ENCODE measurements around the gene KTI12. TPM values are rescaled to one million over a fixed set of nuclear protein-coding genes. Genes with fewer than 3 reads are reported as not detected.

KTI12 gene
- polyA plus RNA-seq, 1 of the 3 experiments (the other 2 are of a cell fraction), result 13.7 TPM

DNA sequence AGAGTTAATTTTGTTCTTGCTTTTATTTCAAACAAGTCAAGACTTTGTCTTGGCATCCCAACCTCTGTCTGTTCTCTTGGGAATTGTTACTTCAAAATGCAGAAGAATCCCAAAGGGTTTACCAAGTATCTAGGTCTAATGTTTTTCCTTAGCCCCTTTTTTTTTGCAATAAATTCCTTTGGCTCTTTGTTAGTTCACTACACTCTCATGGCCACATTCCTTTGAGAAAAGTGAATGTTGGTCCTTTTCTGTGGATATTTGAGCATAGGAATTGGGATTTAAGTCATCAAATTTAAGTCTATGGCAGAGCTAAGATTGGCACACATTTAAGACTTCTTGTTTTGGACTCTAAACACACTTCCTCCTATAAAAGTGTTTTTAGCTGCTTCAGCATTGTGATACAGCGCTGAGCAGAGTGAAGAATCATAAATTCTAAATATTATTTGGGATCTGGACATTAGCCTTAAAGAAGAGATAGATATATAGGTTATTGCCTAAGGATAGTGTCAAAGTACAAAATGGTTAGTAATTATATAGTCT lies 24.3 kb upstream of the KTI12 start:
- Histone ChIP-seq H2AFZ (ENCODE audit: low read depth) (no peak overlapping the region), H3F3A (replicated peaks; ENCODE audit: insufficient read depth) (peaks cover 6% of the 10 kb centered on the region), H3K79me2 (ENCODE audit: insufficient read depth) (peaks cover 89% of the 10 kb centered on the region), H3K9me3 (no peaks in the 10 kb centered on the region), H4K20me1 (ENCODE audit: insufficient read depth) (peaks cover 9% of the 10 kb centered on the region; the same call in 1 of the 2 replicates), H3K27ac (ENCODE audit: low read depth in 2 of 2, low read length in 1 of 2) (peak overlapping the region in 1 of 2 experiments; percentile 67; a peak in 1 of 4 replicates), H3K27me3 (ENCODE audit: insufficient read depth) (no peaks in the 10 kb centered on the region), H3K4me2 (peak overlapping the region; percentile 73), H3K9me2 (no peaks in the 10 kb centered on the region), H3K9ac (no peak overlapping the region), H3K4me3 (ENCODE audit: low read depth in 2 of 2, low read length in 1 of 2) (peak overlapping the region; percentile 91 to 98; a peak in 3 of 4 replicates), H3K4me1 (ENCODE audit: control insufficient read depth in 1 of 2, insufficient read depth in 2 of 2, low read depth in 1 of 2, low read length in 1 of 2) (peaks cover 11 to 21% of the 10 kb centered on the region in 2 experiments), H3K36me3 (replicated peaks in 1 of 2; ENCODE audit: control insufficient read depth in 1 of 2, insufficient read depth in 2 of 2, low read length in 1 of 2) (peaks cover 24 to 36% of the 10 kb centered on the region in 2 experiments)
- TF ChIP-seq, protein P1, sequence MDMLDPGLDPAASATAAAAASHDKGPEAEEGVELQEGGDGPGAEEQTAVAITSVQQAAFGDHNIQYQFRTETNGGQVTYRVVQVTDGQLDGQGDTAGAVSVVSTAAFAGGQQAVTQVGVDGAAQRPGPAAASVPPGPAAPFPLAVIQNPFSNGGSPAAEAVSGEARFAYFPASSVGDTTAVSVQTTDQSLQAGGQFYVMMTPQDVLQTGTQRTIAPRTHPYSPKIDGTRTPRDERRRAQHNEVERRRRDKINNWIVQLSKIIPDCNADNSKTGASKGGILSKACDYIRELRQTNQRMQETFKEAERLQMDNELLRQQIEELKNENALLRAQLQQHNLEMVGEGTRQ (IDR thresholded peaks at IDR 0.05; ENCODE audit: borderline replicate concordance, low read depth, low read length), result no peak
- TF ChIP-seq FOXJ3 (CRISPR knock-in tag; IDR thresholded peaks at IDR 0.05) (no peak), FOSL2 (IDR thresholded peaks at IDR 0.05; ENCODE audit: borderline replicate concordance, low read depth) (no peak)
- WGBS (ENCODE audit: low lambda C conversion rate), result 100% methylated on average over 1 of the region's 1 CpG
- no peak for DNase-seq
- ChIA-PET CTCF (no interaction called here), POLR2A (no interaction called here)

DNA sequence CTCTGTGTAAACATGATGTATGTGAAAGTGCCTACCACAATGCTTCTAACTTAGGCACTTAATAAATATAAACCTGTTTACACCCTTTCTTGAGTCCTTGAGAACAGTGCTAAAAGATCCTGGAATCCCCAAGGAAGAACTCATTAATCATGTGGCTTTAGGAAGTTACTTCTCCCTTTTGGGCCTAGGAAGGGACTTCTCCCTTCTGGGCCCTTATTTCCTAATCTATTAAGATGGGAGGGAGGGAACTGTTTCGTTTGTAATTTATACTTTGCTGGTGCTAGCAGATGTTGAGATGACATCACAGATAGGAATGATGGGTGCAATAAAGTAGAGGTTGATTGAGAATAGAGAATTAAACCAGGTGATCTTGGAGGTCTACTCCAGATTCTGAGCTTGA lies 23.6 kb upstream of the KTI12 start:
- peak overlapping the region; percentile 73 for H3K4me2 ChIP-seq
- no peaks in the 10 kb centered on the region for H3K27me3 ChIP-seq (ENCODE audit: insufficient read depth)
- H3K9ac ChIP-seq, result peak overlapping the region; percentile 87
- no peak for TF ChIP-seq GABPA (IDR thresholded peaks at IDR 0.05; ENCODE audit: low read depth)
- 0 out of 2 replicates have a peak, but pooled peaks have one; percentile 9 for TF ChIP-seq POLR2AphosphoS5 (IDR thresholded peaks at IDR 0.05; ENCODE audit: low read depth, low read length)
- H3K9me3 ChIP-seq, result no peaks in the 10 kb centered on the region
- DNase-seq, result no peak
- POLR2A ChIA-PET, result interaction anchor here (1.2 kb wide), 1 partner anchor 24 kb away, joined by 5 read pairs; the partner anchor contains the start of gene KTI12
- H4K20me1 ChIP-seq (ENCODE audit: insufficient read depth), result peaks cover 9% of the 10 kb centered on the region; the same call in 1 of the 2 replicates
- peak overlapping the region; percentile 91 to 98 for H3K4me3 ChIP-seq (ENCODE audit: low read depth in 2 of 2, low read length in 1 of 2)
- H2AFZ ChIP-seq (ENCODE audit: low read depth), result 0 out of 2 replicates have a peak overlapping the region, but pooled peaks have one; percentile 60
- no peaks in the 10 kb centered on the region for H3K9me2 ChIP-seq
- peaks cover 89% of the 10 kb centered on the region for H3K79me2 ChIP-seq (ENCODE audit: insufficient read depth)
- CTCF ChIA-PET, result no interaction called here
- 13% methylated on average over 1 of the region's 1 CpG for WGBS (ENCODE audit: low lambda C conversion rate)
- H3K27ac ChIP-seq (ENCODE audit: low read depth in 2 of 2, low read length in 1 of 2), result peak overlapping the region; percentile 67 to 82; a peak in 2 of 4 replicates
- peaks cover 21 to 35% of the 10 kb centered on the region in 2 experiments for H3K36me3 ChIP-seq (replicated peaks in 1 of 2; ENCODE audit: control insufficient read depth in 1 of 2, insufficient read depth in 2 of 2, low read length in 1 of 2)
- H3F3A ChIP-seq (replicated peaks; ENCODE audit: insufficient read depth), result peaks cover 6% of the 10 kb centered on the region
- peaks cover 13 to 21% of the 10 kb centered on the region in 2 experiments for H3K4me1 ChIP-seq (ENCODE audit: control insufficient read depth in 1 of 2, insufficient read depth in 2 of 2, low read depth in 1 of 2, low read length in 1 of 2)

DNA sequence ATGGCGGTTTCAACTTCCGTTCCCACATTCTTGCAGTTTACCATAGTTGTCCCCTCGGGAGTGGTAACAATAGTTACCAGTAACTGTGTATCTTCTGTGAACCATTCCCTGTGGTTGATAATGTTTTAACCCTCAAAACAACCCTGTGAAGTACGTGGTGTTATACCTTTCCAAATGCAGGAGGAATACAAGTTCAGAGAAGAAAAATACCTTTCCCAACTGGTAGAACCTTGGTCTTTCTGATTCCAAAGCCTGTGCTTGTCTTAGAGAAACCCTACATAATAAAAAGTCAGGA lies 23.3 kb upstream of the KTI12 start:
- TF ChIP-seq NFIC (IDR thresholded peaks at IDR 0.05; ENCODE audit: borderline replicate concordance) (no peak), EZH2phosphoT487 (IDR thresholded peaks at IDR 0.05; ENCODE audit: borderline replicate concordance, low read depth) (no peak), MEF2A (IDR thresholded peaks at IDR 0.05; ENCODE audit: borderline replicate concordance, low read depth) (no peak), RFX5 (IDR thresholded peaks at IDR 0.05; ENCODE audit: low read length) (no peak)
- TF ChIP-seq, protein P2, sequence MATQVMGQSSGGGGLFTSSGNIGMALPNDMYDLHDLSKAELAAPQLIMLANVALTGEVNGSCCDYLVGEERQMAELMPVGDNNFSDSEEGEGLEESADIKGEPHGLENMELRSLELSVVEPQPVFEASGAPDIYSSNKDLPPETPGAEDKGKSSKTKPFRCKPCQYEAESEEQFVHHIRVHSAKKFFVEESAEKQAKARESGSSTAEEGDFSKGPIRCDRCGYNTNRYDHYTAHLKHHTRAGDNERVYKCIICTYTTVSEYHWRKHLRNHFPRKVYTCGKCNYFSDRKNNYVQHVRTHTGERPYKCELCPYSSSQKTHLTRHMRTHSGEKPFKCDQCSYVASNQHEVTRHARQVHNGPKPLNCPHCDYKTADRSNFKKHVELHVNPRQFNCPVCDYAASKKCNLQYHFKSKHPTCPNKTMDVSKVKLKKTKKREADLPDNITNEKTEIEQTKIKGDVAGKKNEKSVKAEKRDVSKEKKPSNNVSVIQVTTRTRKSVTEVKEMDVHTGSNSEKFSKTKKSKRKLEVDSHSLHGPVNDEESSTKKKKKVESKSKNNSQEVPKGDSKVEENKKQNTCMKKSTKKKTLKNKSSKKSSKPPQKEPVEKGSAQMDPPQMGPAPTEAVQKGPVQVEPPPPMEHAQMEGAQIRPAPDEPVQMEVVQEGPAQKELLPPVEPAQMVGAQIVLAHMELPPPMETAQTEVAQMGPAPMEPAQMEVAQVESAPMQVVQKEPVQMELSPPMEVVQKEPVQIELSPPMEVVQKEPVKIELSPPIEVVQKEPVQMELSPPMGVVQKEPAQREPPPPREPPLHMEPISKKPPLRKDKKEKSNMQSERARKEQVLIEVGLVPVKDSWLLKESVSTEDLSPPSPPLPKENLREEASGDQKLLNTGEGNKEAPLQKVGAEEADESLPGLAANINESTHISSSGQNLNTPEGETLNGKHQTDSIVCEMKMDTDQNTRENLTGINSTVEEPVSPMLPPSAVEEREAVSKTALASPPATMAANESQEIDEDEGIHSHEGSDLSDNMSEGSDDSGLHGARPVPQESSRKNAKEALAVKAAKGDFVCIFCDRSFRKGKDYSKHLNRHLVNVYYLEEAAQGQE (IDR thresholded peaks at IDR 0.05; ENCODE audit: low read depth, low read length), result no peak
- H4K20me1 ChIP-seq (ENCODE audit: insufficient read depth), result peaks cover 9% of the 10 kb centered on the region; the same call in 1 of the 2 replicates
- ChIA-PET CTCF (interaction anchor here (2.4 kb wide), 1 partner anchor 15 kb away, joined by 9 read pairs; no protein-coding TSS in a partner anchor), POLR2A (interaction anchor here (0.9 to 1.2 kb wide), 3 partner anchors 17 to 292 kb away, joined by 3 to 5 read pairs (median 4); partner anchors contain the start of gene KTI12)
- peaks cover 89% of the 10 kb centered on the region for H3K79me2 ChIP-seq (ENCODE audit: insufficient read depth)
- H3K36me3 ChIP-seq (replicated peaks in 1 of 2; ENCODE audit: control insufficient read depth in 1 of 2, insufficient read depth in 2 of 2, low read length in 1 of 2), result peaks cover 25 to 38% of the 10 kb centered on the region in 2 experiments
- no peaks in the 10 kb centered on the region for H3K9me2 ChIP-seq
- 4% methylated on average over 4 of the region's 4 CpGs for WGBS (ENCODE audit: low lambda C conversion rate)
- DNase-seq, result no peak
- H3K4me2 ChIP-seq, result peak overlapping the region; percentile 73
- no peaks in the 10 kb centered on the region for H3K27me3 ChIP-seq (ENCODE audit: insufficient read depth)
- peaks cover 13 to 21% of the 10 kb centered on the region in 2 experiments for H3K4me1 ChIP-seq (ENCODE audit: control insufficient read depth in 1 of 2, insufficient read depth in 2 of 2, low read depth in 1 of 2, low read length in 1 of 2)
- peak overlapping the region; percentile 91 to 98 for H3K4me3 ChIP-seq (ENCODE audit: low read depth in 2 of 2, low read length in 1 of 2)
- peak overlapping the region; percentile 67 to 82; a peak in 2 of 4 replicates for H3K27ac ChIP-seq (ENCODE audit: low read depth in 2 of 2, low read length in 1 of 2)
- H3K9ac ChIP-seq, result peak overlapping the region; percentile 87
- 0 out of 2 replicates have a peak overlapping the region, but pooled peaks have one; percentile 60 for H2AFZ ChIP-seq (ENCODE audit: low read depth)
- peaks cover 6% of the 10 kb centered on the region for H3F3A ChIP-seq (replicated peaks; ENCODE audit: insufficient read depth)
- no peaks in the 10 kb centered on the region for H3K9me3 ChIP-seq

All from SK-N-SH (cell line).